KMS-11 (cell line): ENCODE measurements around the gene FBXO9.
A peak's percentile ranks its signal among the peaks of the same experiment; 100 is the strongest.

Experiments
- H2AFZ ChIP-seq: fragments of 200-600 bp; sonication (generic); 2 replicates; pipeline ENCODE4 v1.6.1; 2016; ENCODE audit warnings: antibody characterized with exemption, mixed run types, low read depth
- H3K27ac ChIP-seq: fragments of 200-600 bp; sonication (generic); 2 replicates; pipeline ENCODE4 v1.6.1; 2016; ENCODE audit warnings: mild to moderate bottlenecking, mixed run types
- H3K27me3 ChIP-seq: fragments of 200-600 bp; sonication (generic); 2 replicates; pipeline ENCODE4 v1.6.1; 2017; ENCODE audit warnings: mild to moderate bottlenecking, low read depth, mixed run types, moderate library complexity; ENCODE audit not compliant: insufficient read depth
- H3K36me3 ChIP-seq: fragments of 200-600 bp; sonication (generic); 2 replicates; pipeline ENCODE4 v1.6.1; 2017; ENCODE audit warnings: mild to moderate bottlenecking, mixed run types; ENCODE audit not compliant: insufficient read depth
- H3K4me1 ChIP-seq: fragments of 200-600 bp; sonication (generic); 2 replicates; pipeline ENCODE4 v1.6.1; 2016; ENCODE audit warnings: mild to moderate bottlenecking, low read depth, mixed run types; ENCODE audit not compliant: poor library complexity, severe bottlenecking
- H3K4me2 ChIP-seq: fragments of 200-600 bp; sonication (generic); 2 replicates; pipeline ENCODE4 v1.7.0; 2016; ENCODE audit warnings: mild to moderate bottlenecking, mixed run types
- H3K4me3 ChIP-seq: fragments of 200-600 bp; sonication (generic); IDR thresholded peaks from 2 replicates; pipeline ENCODE4 v1.6.1; 2017; ENCODE audit warnings: low read depth, low read length, mixed read lengths; ENCODE audit not compliant: insufficient read depth
- H3K79me2 ChIP-seq: fragments of 200-600 bp; sonication (generic); 2 replicates; pipeline ENCODE4 v1.6.1; 2016; ENCODE audit warnings: low read depth, mixed run types; ENCODE audit not compliant: insufficient read depth
- H3K9ac ChIP-seq: fragments of 200-600 bp; sonication (generic); 2 replicates; pipeline ENCODE4 v1.6.1; 2016; ENCODE audit warnings: mild to moderate bottlenecking, mixed run types
- H4K20me1 ChIP-seq: fragments of 200-600 bp; sonication (generic); 2 replicates; pipeline ENCODE4 v1.6.1; 2016; ENCODE audit warnings: mild to moderate bottlenecking, mixed run types; ENCODE audit not compliant: insufficient read depth
- TF ChIP-seq, protein P1 (sequence below): fragments of 200-600 bp; sonication (generic); conservative IDR thresholded peaks from 2 replicates; pipeline ENCODE4 v1.6.1; 2017; ENCODE audit warnings: low read depth, mild to moderate bottlenecking, antibody characterized with exemption, low read length, moderate library complexity, mixed read lengths

FBXO9 gene

GRCh38 chr6:53041356-53041755 lies 23.8 kb upstream of the FBXO9 start:
- H3K27ac ChIP-seq, result peak overlapping the region; percentile 48; the same call in 1 of the 2 replicates
- peaks cover 90% of the 10 kb centered on the region for H3K4me1 ChIP-seq
- H3K27me3 ChIP-seq, result no peaks in the 10 kb centered on the region
- H4K20me1 ChIP-seq, result no peaks in the 10 kb centered on the region
- H3K9ac ChIP-seq, result no peak overlapping the region
- H3K4me3 ChIP-seq, result no peak overlapping the region
- TF ChIP-seq, protein P1, sequence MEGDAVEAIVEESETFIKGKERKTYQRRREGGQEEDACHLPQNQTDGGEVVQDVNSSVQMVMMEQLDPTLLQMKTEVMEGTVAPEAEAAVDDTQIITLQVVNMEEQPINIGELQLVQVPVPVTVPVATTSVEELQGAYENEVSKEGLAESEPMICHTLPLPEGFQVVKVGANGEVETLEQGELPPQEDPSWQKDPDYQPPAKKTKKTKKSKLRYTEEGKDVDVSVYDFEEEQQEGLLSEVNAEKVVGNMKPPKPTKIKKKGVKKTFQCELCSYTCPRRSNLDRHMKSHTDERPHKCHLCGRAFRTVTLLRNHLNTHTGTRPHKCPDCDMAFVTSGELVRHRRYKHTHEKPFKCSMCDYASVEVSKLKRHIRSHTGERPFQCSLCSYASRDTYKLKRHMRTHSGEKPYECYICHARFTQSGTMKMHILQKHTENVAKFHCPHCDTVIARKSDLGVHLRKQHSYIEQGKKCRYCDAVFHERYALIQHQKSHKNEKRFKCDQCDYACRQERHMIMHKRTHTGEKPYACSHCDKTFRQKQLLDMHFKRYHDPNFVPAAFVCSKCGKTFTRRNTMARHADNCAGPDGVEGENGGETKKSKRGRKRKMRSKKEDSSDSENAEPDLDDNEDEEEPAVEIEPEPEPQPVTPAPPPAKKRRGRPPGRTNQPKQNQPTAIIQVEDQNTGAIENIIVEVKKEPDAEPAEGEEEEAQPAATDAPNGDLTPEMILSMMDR, result no peak
- no peaks in the 10 kb centered on the region for H3K36me3 ChIP-seq
- H2AFZ ChIP-seq, result no peak overlapping the region
- H3K79me2 ChIP-seq, result peaks cover 13% of the 10 kb centered on the region; the same call in 1 of the 2 replicates
- peak overlapping the region; percentile 79; the same call in 1 of the 2 replicates for H3K4me2 ChIP-seq

- Histone ChIP-seq H3K4me2 (peak overlapping the region; percentile 79), H2AFZ (no peak overlapping the region), H3K79me2 (peaks cover 20% of the 10 kb centered on the region; the same call in 1 of the 2 replicates), H3K4me1 (peaks cover 94% of the 10 kb centered on the region), H3K27me3 (no peaks in the 10 kb centered on the region), H3K36me3 (no peaks in the 10 kb centered on the region), H4K20me1 (no peaks in the 10 kb centered on the region), H3K9ac (no peak overlapping the region), H3K4me3 (no peak overlapping the region), H3K27ac (peak overlapping the region; percentile 48)
- TF ChIP-seq, protein P1, result no peak
Measured at GRCh38 chr6:53042112-53042511, 23.1 kb upstream of the FBXO9 start.

DNA sequence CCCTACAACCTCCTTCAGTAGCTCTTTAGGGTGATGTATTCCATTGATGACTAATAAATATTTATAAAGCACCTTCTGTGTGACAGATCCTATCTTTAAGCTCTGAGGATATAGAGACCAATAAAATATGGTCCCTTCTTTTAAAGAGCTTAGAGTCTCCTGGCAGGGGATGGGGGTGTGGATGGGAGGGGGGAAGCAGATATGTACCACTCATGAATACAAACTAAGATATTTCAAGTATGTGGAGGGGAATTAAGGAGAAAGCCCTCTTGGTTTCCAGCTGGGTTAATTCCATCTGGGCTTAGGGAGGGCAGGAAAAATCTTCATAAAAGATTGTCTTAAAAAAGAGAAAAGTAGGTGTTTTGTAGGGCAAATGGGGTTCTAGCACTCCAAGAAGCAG lies 21.6 kb upstream of the FBXO9 start:
- Histone ChIP-seq H3K4me2 (peak overlapping the region; percentile 15; the same call in 1 of the 2 replicates), H3K79me2 (peaks cover 22% of the 10 kb centered on the region; the same call in 1 of the 2 replicates), H3K27ac (no peak overlapping the region; the same call in 1 of the 2 replicates), H3K4me1 (peaks cover 94% of the 10 kb centered on the region), H4K20me1 (no peaks in the 10 kb centered on the region), H3K36me3 (no peaks in the 10 kb centered on the region), H3K27me3 (no peaks in the 10 kb centered on the region), H3K4me3 (no peak overlapping the region), H3K9ac (no peak overlapping the region), H2AFZ (no peak overlapping the region)
- TF ChIP-seq, protein P1, result no peak

GRCh38 chr6:53044071-53044470 lies 21.1 kb upstream of the FBXO9 start:
- TF ChIP-seq, protein P1, result no peak
- no peaks in the 10 kb centered on the region for H3K36me3 ChIP-seq
- H3K4me2 ChIP-seq, result no peak overlapping the region
- H3K79me2 ChIP-seq, result peaks cover 22% of the 10 kb centered on the region; the same call in 1 of the 2 replicates
- no peaks in the 10 kb centered on the region for H3K27me3 ChIP-seq
- no peak overlapping the region for H3K4me3 ChIP-seq
- H3K9ac ChIP-seq, result no peak overlapping the region
- peaks cover 94% of the 10 kb centered on the region for H3K4me1 ChIP-seq
- H4K20me1 ChIP-seq, result no peaks in the 10 kb centered on the region
- no peak overlapping the region for H2AFZ ChIP-seq
- H3K27ac ChIP-seq, result no peak overlapping the region
